Stimulated activated naive CD4-positive, alpha-beta T cell treated with Interleukin-2 at 50 U/mL for 16 hours (primary cell): ENCODE data around the gene ERG.

Experiments
- DNase-seq: peaks from one replicate; lab custom pipeline; 2025; lab: John Stamatoyannopoulos, UW

The ERG gene

GRCh38 chr21:38496224-38496623 lies 2.1 kb downstream of the ERG start:
- DNase-seq = no peak

- no peak for DNase-seq
Observed at GRCh38 chr21:38495696-38496095, 2.6 kb downstream of the ERG start.

GRCh38 chr21:38495242-38495641 lies 3.0 kb downstream of the ERG start:
- DNase-seq = no peak

GRCh38 chr21:38494703-38495102 lies 3.6 kb downstream of the ERG start:
- no peak for DNase-seq

- DNase-seq = no peak
Observed at GRCh38 chr21:38494251-38494642, 4.0 kb downstream of the ERG start.

GRCh38 chr21:38493549-38494250 lies 4.6 kb downstream of the ERG start:
- no peak for DNase-seq

GRCh38 chr21:38492007-38492406 lies 6.3 kb downstream of the ERG start:
- DNase-seq = no peak

- DNase-seq = no peak
Observed at GRCh38 chr21:38491536-38491935, 6.7 kb downstream of the ERG start.

- DNase-seq = no peak
Observed at GRCh38 chr21:38490411-38491020, 7.8 kb downstream of the ERG start.

GRCh38 chr21:38489729-38490128 lies 8.5 kb downstream of the ERG start:
- no peak for DNase-seq

- no peak for DNase-seq
Observed at GRCh38 chr21:38489271-38489652, 9.0 kb downstream of the ERG start.

GRCh38 chr21:38488640-38489270 lies 9.5 kb downstream of the ERG start:
- DNase-seq = no peak

- no peak for DNase-seq
Observed at GRCh38 chr21:38487901-38488639, 10.2 kb downstream of the ERG start.

GRCh38 chr21:38486706-38487105 lies 11.6 kb downstream of the ERG start:
- no peak for DNase-seq

GRCh38 chr21:38486221-38486620 lies 12.1 kb downstream of the ERG start:
- no peak for DNase-seq

- DNase-seq = no peak
Observed at GRCh38 chr21:38479641-38480525, 18.4 kb downstream of the ERG start.

- no peak for DNase-seq
Observed at GRCh38 chr21:38478782-38479181, 19.5 kb downstream of the ERG start.

- DNase-seq = no peak
Observed at GRCh38 chr21:38477226-38477625, 21.1 kb downstream of the ERG start.

GRCh38 chr21:38476385-38476784 lies 21.9 kb downstream of the ERG start:
- DNase-seq = no peak

- DNase-seq = no peak
Observed at GRCh38 chr21:38475519-38475918, 22.8 kb downstream of the ERG start.

GRCh38 chr21:38474796-38475195 lies 23.5 kb downstream of the ERG start:
- DNase-seq = no peak

- no peak for DNase-seq
Observed at GRCh38 chr21:38474124-38474523, 24.2 kb downstream of the ERG start.
